Measurements from ENCODE around the gene OTUD3.
"Not testable (repeated sequence)": the region's sequence is repeated elsewhere in the genome, so short reads cannot be mapped to it uniquely, and the experiment has no call there.

Gene OTUD3

DNA sequence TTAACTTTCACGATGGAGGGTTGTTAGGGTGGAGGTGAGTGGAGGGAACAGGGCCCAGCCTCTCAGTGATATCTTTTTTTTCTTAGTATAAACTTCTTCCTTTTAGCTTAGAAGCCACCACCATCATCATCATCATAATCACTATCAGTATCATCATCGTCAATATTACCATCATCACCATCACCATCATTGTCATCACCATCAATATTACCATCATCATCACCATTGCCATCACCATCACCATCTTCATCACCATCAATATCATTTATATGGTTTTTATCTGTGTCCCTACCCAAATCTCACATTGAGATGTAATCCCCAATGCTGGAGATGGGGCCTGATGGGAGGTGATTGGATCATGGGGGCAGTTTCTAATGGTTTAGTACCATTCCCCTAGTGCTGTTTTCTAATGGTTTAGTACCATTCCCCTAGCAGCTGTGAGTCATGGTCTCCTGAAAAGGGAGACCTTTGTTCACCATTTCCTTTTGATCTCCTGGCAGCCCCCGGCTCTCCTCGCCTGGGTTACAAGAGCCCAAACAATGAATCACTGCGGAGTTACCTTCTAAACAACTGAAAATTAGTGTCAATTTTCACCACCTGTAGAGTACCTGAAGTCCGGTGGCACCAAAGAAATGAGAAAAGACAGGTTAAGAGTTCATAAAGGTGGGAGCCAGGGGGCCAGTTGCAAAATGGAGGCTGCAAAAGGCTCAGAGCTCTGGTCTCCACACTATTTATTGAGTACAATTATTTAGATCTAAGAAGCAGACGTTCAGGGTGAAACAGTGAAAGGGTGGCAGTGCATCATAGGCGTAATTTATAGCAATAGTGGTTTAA, 44.3 kb downstream of the OTUD3 start:
- no peak overlapping the region for H3K27ac Mint-ChIP-seq
- DNase-seq (no peak), ATAC-seq (replicated peaks) (no peak)
- no peak overlapping the region for H3K4me3 Mint-ChIP-seq
- H3K9me3 Mint-ChIP-seq, result peaks cover 0 to 1% of the 10 kb centered on the region in 2 donors
- no peaks in the 10 kb centered on the region for H3K36me3 Mint-ChIP-seq (ENCODE audit: insufficient read depth)
- H3K4me1 Mint-ChIP-seq (ENCODE audit: low read depth in 2 of 2), result no peaks in the 10 kb centered on the region
- peaks cover 15 to 24% of the 10 kb centered on the region in 2 donors for H3K27me3 Mint-ChIP-seq

DNA sequence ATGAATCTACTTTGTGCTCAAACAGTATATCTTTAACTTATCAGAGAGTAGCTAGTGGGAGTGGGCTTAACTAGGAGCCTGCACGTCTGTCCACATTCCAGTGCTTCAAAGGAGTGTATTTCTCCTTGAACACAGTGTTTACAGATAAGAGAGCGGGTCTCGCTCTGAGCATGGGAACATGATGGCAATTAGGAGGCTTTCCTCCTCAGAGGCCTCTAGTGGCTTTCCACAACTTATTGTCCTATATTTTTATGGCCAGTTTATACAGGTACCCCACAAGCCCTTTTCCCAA, 44.9 kb downstream of the OTUD3 start:
- ATAC-seq (replicated peaks); H3K9me3 Mint-ChIP-seq; H3K27ac Mint-ChIP-seq; H3K4me1 Mint-ChIP-seq (ENCODE audit: low read depth in 2 of 2); DNase-seq; H3K36me3 Mint-ChIP-seq (ENCODE audit: insufficient read depth); H3K4me3 Mint-ChIP-seq: not testable (repeated sequence)
- H3K27me3 Mint-ChIP-seq, result peaks cover 15 to 24% of the 10 kb centered on the region in 2 donors

DNA sequence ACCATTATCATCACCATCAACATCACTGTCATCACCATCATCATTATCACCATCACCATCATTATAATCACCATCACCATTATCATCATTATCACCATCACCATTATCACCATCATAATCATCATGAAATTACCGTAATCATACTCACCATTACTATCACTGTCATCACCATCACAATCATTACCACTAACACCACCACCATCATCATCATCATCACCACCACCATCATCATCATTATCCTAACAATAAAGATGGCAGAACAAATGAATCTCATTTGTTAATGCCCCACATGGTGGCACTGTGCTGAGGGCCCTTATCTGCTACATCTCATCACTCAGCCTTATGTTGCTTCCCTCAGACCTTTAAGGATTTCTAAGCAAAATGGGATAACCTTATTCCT, 50.7 kb downstream of the OTUD3 start:
- Mint-ChIP-seq H3K4me1 (ENCODE audit: low read depth in 2 of 2) (no peaks in the 10 kb centered on the region), H3K4me3 (no peak overlapping the region), H3K27me3 (peaks cover 5 to 11% of the 10 kb centered on the region in 2 donors), H3K27ac (no peak overlapping the region), H3K36me3 (ENCODE audit: insufficient read depth) (no peaks in the 10 kb centered on the region), H3K9me3 (peaks cover 9 to 22% of the 10 kb centered on the region in 2 donors)
- no peak for ATAC-seq (replicated peaks)
- no peak for DNase-seq

GRCh38 chr1:19934336-19934735, 52.1 kb downstream of the OTUD3 start:
- Mint-ChIP-seq H3K27ac (no peak overlapping the region), H3K4me1 (ENCODE audit: low read depth in 2 of 2) (no peaks in the 10 kb centered on the region), H3K27me3 (peaks cover 2 to 11% of the 10 kb centered on the region in 2 donors), H3K4me3 (no peak overlapping the region), H3K9me3 (peaks cover 9 to 22% of the 10 kb centered on the region in 2 donors), H3K36me3 (ENCODE audit: insufficient read depth) (no peaks in the 10 kb centered on the region)
- no peak for ATAC-seq (replicated peaks)
- DNase-seq, result no peak

GRCh38 chr1:19936061-19936750, 54.0 kb downstream of the OTUD3 start:
- ATAC-seq (replicated peaks), result no peak
- H3K4me3 Mint-ChIP-seq, result no peak overlapping the region
- H3K27me3 Mint-ChIP-seq, result peaks cover 0 to 11% of the 10 kb centered on the region in 2 donors
- peaks cover 9 to 22% of the 10 kb centered on the region in 2 donors for H3K9me3 Mint-ChIP-seq
- H3K36me3 Mint-ChIP-seq (ENCODE audit: insufficient read depth), result no peaks in the 10 kb centered on the region
- H3K27ac Mint-ChIP-seq, result no peak overlapping the region
- no peaks in the 10 kb centered on the region for H3K4me1 Mint-ChIP-seq (ENCODE audit: low read depth in 2 of 2)
- DNase-seq, result no peak

- ATAC-seq (replicated peaks) (no peak), DNase-seq (no peak)
- H3K36me3 Mint-ChIP-seq (ENCODE audit: insufficient read depth), result no peaks in the 10 kb centered on the region
- H3K27me3 Mint-ChIP-seq, result peaks cover 0 to 8% of the 10 kb centered on the region in 2 donors
- no peak overlapping the region for H3K27ac Mint-ChIP-seq
- H3K4me3 Mint-ChIP-seq, result no peak overlapping the region
- H3K9me3 Mint-ChIP-seq, result peaks cover 0 to 3% of the 10 kb centered on the region in 2 donors
- H3K4me1 Mint-ChIP-seq (ENCODE audit: low read depth in 2 of 2), result no peaks in the 10 kb centered on the region
Observed at GRCh38 chr1:19938472-19938871, 56.3 kb downstream of the OTUD3 start.

DNA sequence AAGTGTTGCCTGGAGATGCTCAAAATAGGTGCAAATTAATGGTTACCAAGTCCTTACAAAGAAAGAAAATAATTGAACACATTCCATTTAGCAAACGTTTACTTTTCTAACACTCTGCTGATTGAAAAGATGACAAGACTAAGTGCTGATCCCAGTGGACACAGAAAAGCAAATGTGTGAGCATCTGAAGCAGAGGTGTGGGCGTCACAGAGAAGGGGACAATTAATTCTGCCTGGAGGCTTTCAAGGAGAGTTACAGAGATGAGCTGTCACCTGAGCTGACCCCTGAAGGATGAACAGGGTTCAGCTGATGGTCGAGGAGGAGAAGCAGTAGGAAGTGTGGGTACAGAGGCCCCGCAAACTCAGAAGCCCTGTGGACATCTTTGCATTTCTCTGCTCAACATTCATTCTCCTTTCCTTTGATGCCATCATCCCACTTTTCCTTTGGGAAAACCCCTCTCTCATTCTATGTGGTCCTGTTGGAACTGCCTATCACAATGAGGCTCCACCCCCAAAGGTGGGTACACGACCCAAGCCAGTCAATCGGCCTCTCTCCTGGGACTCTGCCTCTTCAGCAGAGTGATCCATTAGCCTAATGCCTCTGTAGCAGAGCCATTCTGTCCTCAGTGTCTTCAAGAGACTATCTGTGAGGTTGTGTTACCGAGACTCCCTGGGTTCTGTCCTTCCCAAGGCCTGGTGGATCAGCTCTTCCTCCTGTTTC, 58.5 kb downstream of the OTUD3 start:
- ATAC-seq (replicated peaks), result no peak
- Mint-ChIP-seq H3K4me3 (no peak overlapping the region), H3K4me1 (ENCODE audit: low read depth in 2 of 2) (no peaks in the 10 kb centered on the region), H3K27me3 (peaks cover 6 to 9% of the 10 kb centered on the region in 2 donors), H3K9me3 (no peaks in the 10 kb centered on the region), H3K27ac (no peak overlapping the region), H3K36me3 (ENCODE audit: insufficient read depth) (no peaks in the 10 kb centered on the region)
- DNase-seq, result no peak

- ATAC-seq (replicated peaks) (no peak), DNase-seq (no peak)
- Mint-ChIP-seq H3K9me3 (no peaks in the 10 kb centered on the region), H3K27ac (no peak overlapping the region), H3K4me1 (ENCODE audit: low read depth in 2 of 2) (no peaks in the 10 kb centered on the region), H3K36me3 (ENCODE audit: insufficient read depth) (no peaks in the 10 kb centered on the region), H3K4me3 (no peak overlapping the region), H3K27me3 (peaks cover 6 to 9% of the 10 kb centered on the region in 2 donors)
Observed at GRCh38 chr1:19941206-19941568, 59.0 kb downstream of the OTUD3 start.

DNA sequence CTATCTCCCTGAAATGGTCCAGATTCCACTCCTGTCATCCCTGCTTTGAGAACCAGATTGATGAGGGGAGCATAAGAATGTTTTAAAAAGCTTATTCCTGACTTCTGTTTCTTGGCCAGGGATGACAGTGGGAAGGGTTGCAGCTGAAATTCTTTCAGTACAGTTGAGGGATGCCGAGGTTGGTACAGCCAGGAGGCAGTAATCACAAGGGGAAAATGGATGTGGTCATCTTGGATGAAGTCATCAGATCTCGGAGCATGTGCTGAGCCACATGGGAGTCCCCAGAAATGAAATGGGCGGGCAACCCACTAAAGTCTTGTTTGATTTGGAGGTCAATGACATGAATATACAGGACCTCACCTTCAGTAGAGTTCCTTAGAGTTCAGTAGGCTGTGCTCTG, 59.9 kb downstream of the OTUD3 start:
- peaks cover 3% of the 10 kb centered on the region for H3K36me3 Mint-ChIP-seq (ENCODE audit: insufficient read depth)

DNA sequence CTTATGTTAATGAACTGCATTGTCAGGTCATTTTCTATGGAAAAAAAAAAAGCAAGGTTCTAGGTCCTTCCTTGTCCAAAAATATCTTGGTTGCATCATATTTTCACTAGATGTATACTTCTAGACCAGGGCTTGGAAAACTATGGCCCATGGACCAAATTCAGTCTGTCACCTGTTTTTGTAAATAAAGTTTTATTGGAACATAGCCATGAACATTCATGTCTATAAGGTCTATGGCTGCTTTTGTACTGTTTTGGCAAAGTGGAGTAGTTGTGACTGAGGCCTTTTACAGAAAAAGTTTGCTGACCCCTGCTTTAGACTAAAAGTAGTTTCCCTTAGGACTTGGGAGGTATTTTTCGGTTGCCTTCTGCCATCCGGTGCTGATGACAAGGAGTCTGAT, 60.5 kb downstream of the OTUD3 start:
- DNase-seq (no peak), ATAC-seq (replicated peaks) (no peak)
- Mint-ChIP-seq H3K9me3 (no peaks in the 10 kb centered on the region), H3K36me3 (ENCODE audit: insufficient read depth) (peaks cover 3% of the 10 kb centered on the region), H3K4me1 (ENCODE audit: low read depth in 2 of 2) (no peaks in the 10 kb centered on the region), H3K27me3 (peaks cover 6 to 9% of the 10 kb centered on the region in 2 donors), H3K27ac (no peak overlapping the region), H3K4me3 (no peak overlapping the region)

More for the DNA sequence above, 59.9 kb downstream of the OTUD3 start:
- no peak overlapping the region for H3K4me3 Mint-ChIP-seq
- no peaks in the 10 kb centered on the region for H3K4me1 Mint-ChIP-seq (ENCODE audit: low read depth in 2 of 2)
- no peaks in the 10 kb centered on the region for H3K9me3 Mint-ChIP-seq
- H3K27ac Mint-ChIP-seq, result no peak overlapping the region
- H3K27me3 Mint-ChIP-seq, result peaks cover 6 to 9% of the 10 kb centered on the region in 2 donors
- DNase-seq (no peak), ATAC-seq (replicated peaks) (no peak)

DNA sequence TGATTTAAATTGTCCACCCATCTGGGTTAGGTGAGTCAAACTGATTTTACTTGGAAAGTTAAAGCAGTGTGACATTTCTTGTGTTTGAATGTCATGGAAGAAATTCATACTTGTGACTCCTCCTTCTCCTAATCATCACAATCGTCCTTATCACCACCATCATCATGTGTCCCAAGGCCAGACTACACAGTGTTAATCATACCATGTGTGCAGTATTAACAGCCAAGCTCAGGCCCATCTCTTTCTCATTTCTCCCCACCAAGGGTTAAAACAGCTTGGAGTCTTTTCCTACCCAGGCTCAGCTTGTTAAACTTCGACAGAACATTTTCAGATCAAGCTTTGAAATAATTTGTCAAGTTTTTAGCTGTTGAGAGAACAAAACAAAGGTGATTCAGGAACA, 63.7 kb downstream of the OTUD3 start:
- no peak overlapping the region for H3K4me3 Mint-ChIP-seq
- ATAC-seq (replicated peaks) (no peak), DNase-seq (no peak)
- H3K4me1 Mint-ChIP-seq (ENCODE audit: low read depth in 2 of 2), result peaks cover 0 to 3% of the 10 kb centered on the region in 2 donors
- no peaks in the 10 kb centered on the region for H3K9me3 Mint-ChIP-seq
- no peak overlapping the region for H3K27ac Mint-ChIP-seq
- peaks cover 3% of the 10 kb centered on the region for H3K36me3 Mint-ChIP-seq (ENCODE audit: insufficient read depth)
- H3K27me3 Mint-ChIP-seq, result peaks cover 15 to 34% of the 10 kb centered on the region in 2 donors

- DNase-seq (no peak), ATAC-seq (replicated peaks) (no peak)
- Mint-ChIP-seq H3K27ac (no peak overlapping the region), H3K9me3 (no peaks in the 10 kb centered on the region), H3K27me3 (peaks cover 15 to 34% of the 10 kb centered on the region in 2 donors), H3K4me3 (no peak overlapping the region), H3K36me3 (ENCODE audit: insufficient read depth) (peaks cover 3% of the 10 kb centered on the region), H3K4me1 (ENCODE audit: low read depth in 2 of 2) (peaks cover 0 to 3% of the 10 kb centered on the region in 2 donors)
Observed at GRCh38 chr1:19946331-19946751, 64.1 kb downstream of the OTUD3 start.

DNA sequence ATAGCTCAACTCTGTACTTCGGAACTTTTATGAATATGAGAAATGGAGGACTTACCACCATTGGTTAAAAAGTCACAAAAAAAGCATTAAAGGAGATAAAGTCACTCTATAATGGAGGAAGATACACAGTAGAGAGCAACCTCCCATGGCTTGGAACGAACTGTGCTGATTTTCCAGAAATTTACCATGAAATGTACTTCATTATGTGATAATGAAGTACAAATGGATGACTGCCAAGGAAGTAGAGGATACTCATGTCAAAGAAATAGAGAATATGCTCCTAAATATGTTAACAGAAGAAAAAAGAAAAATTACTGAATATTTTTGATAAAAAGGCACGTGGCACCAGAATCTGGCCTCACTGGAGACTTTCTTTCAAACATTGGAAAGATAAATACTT, 64.8 kb downstream of the OTUD3 start:
- peaks cover 7% of the 10 kb centered on the region for H3K36me3 Mint-ChIP-seq (ENCODE audit: insufficient read depth)
- H3K4me3 Mint-ChIP-seq, result no peak overlapping the region
- peaks cover 15 to 34% of the 10 kb centered on the region in 2 donors for H3K27me3 Mint-ChIP-seq
- no peaks in the 10 kb centered on the region for H3K9me3 Mint-ChIP-seq
- H3K27ac Mint-ChIP-seq, result no peak overlapping the region
- ATAC-seq (replicated peaks), result no peak
- DNase-seq, result no peak
- peaks cover 0 to 3% of the 10 kb centered on the region in 2 donors for H3K4me1 Mint-ChIP-seq (ENCODE audit: low read depth in 2 of 2)
